Endothelial cell of umbilical vein (primary cell): ENCODE results near the gene VPS13A. TPM values are rescaled to one million over a fixed set of nuclear protein-coding genes. Genes with fewer than 3 reads are reported as not detected.

Source experiments
- BruUV-seq: library from RNA; stranded (reverse); fragments of 400-500 nt; replicated peaks from 2 replicates; lab custom pipeline; 2021; lab: Mats Ljungman, UMichigan
- CTCF ChIA-PET: fragments of 300-600, 350-600 bp; sonication (Branson Sonifier 250); formaldehyde crosslinking; loops from one replicate; lab custom pipeline; 2021; ENCODE audit warnings: antibody characterized with exemption, inconsistent platforms; lab: Charles Lee
- POLR2A ChIA-PET: fragments of 300-600, 350-600 bp; sonication (Branson Sonifier 250); formaldehyde crosslinking; loops from one replicate; lab custom pipeline; 2021; ENCODE audit warnings: antibody characterized with exemption, inconsistent platforms; lab: Charles Lee
- DNase-seq: peaks from one replicate; pipeline ENCODE4 v3.0.0-alpha.2; 2011; ENCODE audit warnings: low read depth, low spot score
- FAIRE-seq: peaks from 2 replicates; lab custom pipeline; 2011; peaks lifted over from hg19 to GRCh38; lab: Jason Lieb, UNC
- H2AFZ ChIP-seq: 2 replicates; pipeline ENCODE4 v1.6.0; 2012; ENCODE audit warnings: low read depth, low read length, control low read depth, inconsistent platforms
- H3K27ac ChIP-seq: 2 replicates; pipeline ENCODE4 v1.5.1; 2011; ENCODE audit warnings: low read depth, mild to moderate bottlenecking, control low read depth, low read length, moderate library complexity; ENCODE audit not compliant: insufficient read depth
- H3K27me3 ChIP-seq, 2 experiments: 2 replicates each; pipeline versions ENCODE4 v1.6.0 to v1.6.1; 2011; ENCODE audit warnings: low read length in 2 of 2, mixed read lengths in 1 of 2; ENCODE audit not compliant: control insufficient read depth in 2 of 2, insufficient read depth in 2 of 2
- H3K36me3 ChIP-seq, 2 experiments: 2 replicates in 1 of 2; 3 replicates in 1 of 2; pipeline ENCODE4 v1.5.1; 2011; ENCODE audit warnings: low read length in 2 of 2, mild to moderate bottlenecking in 1 of 2, moderate library complexity in 1 of 2; ENCODE audit not compliant: control insufficient read depth in 2 of 2, insufficient read depth in 2 of 2; ENCODE audit errors: extremely low read depth in 1 of 2
- H3K4me1 ChIP-seq: 3 replicates; pipeline ENCODE4 v1.5.1; 2011; ENCODE audit warnings: mild to moderate bottlenecking, low read length; ENCODE audit not compliant: control insufficient read depth, insufficient read depth; ENCODE audit errors: extremely low read depth
- H3K4me2 ChIP-seq: 2 replicates; pipeline ENCODE4 v1.6.1; 2011; ENCODE audit warnings: low read length, control low read depth, mixed read lengths; ENCODE audit not compliant: insufficient read depth
- H3K4me3 ChIP-seq, 3 experiments: fragments of 200-600 bp in 1 of 3; sonication (generic), shearing (Covaris generic) in 1 of 3; replicated peaks in 1 of 3; 2 replicates each; pipeline ENCODE4 v1.5.1; 2011 to 2016; ENCODE audit warnings: control low read depth in 3 of 3, low read length in 3 of 3, mild to moderate bottlenecking in 2 of 3, inconsistent platforms in 1 of 3, low read depth in 1 of 3, moderate library complexity in 1 of 3; ENCODE audit not compliant: insufficient read depth in 1 of 3
- H3K79me2 ChIP-seq: 2 replicates; pipeline ENCODE4 v1.6.0; 2012; ENCODE audit warnings: low read length, inconsistent platforms; ENCODE audit not compliant: control insufficient read depth, insufficient read depth
- H3K9ac ChIP-seq: replicated peaks from 2 replicates; pipeline ENCODE3; 2011; ENCODE audit warnings: low read length, control low read depth; ENCODE audit not compliant: insufficient read depth; ENCODE audit errors: extremely low read depth
- H3K9me1 ChIP-seq: replicated peaks from 3 replicates; pipeline ENCODE4 v1.6.0; 2011; ENCODE audit warnings: mild to moderate bottlenecking, low read length; ENCODE audit not compliant: control insufficient read depth, insufficient read depth; ENCODE audit errors: extremely low read depth
- H3K9me3 ChIP-seq: replicated peaks from 2 replicates; pipeline ENCODE4 v1.5.1; 2012; ENCODE audit warnings: low read length, inconsistent platforms; ENCODE audit not compliant: control insufficient read depth, insufficient read depth
- H4K20me1 ChIP-seq: replicated peaks from 2 replicates; pipeline ENCODE3; 2011; ENCODE audit warnings: mild to moderate bottlenecking, low read length; ENCODE audit not compliant: control insufficient read depth, insufficient read depth; ENCODE audit errors: extremely low read depth
- EZH2 ChIP-seq: IDR thresholded peaks from 2 replicates; pipeline ENCODE4 v1.6.1; 2012; ENCODE audit warnings: borderline replicate concordance, low read depth, mild to moderate bottlenecking, moderate library complexity, low read length, inconsistent platforms; ENCODE audit not compliant: severe bottlenecking
- FOS ChIP-seq: IDR thresholded peaks from 2 replicates; pipeline ENCODE4 v1.6.1; 2011; ENCODE audit warnings: mild to moderate bottlenecking, low read length, moderate library complexity, borderline replicate concordance; ENCODE audit not compliant: insufficient read depth
- GATA2 ChIP-seq: IDR thresholded peaks from 2 replicates; pipeline ENCODE4 v1.7.0; 2011; ENCODE audit warnings: low read depth, mild to moderate bottlenecking, moderate library complexity, mixed read lengths, low read length; ENCODE audit not compliant: insufficient read length, insufficient read depth
- JUN ChIP-seq: IDR thresholded peaks from 2 replicates; pipeline ENCODE4 v1.6.1; 2011; ENCODE audit warnings: borderline replicate concordance, low read depth; ENCODE audit not compliant: insufficient read length, insufficient read depth
- MYC ChIP-seq: IDR thresholded peaks from one replicate; pipeline ENCODE4 v1.6.1; 2011; ENCODE audit warnings: mild to moderate bottlenecking, low read depth, low read length
- POLR2A ChIP-seq: IDR thresholded peaks from 2 replicates; pipeline ENCODE4 v1.6.1; 2012; ENCODE audit warnings: low read depth, mild to moderate bottlenecking, control low read depth, low read length
- POLR2AphosphoS5 ChIP-seq: IDR thresholded peaks from 2 replicates; pipeline ENCODE4 v1.6.1; 2012; ENCODE audit warnings: low read depth, mild to moderate bottlenecking, control low read depth, low read length, moderate library complexity; ENCODE audit not compliant: insufficient read depth
- dilution Hi-C: fragments of 300-500 bp; cut with MboI; formaldehyde crosslinking; loops from one replicate; pipeline ENCODE4 v1.15.0; 2019; ENCODE audit warnings: low sequenced_read_pairs; ENCODE audit not compliant: extremely low pct_ligation_motif_present
- intact Hi-C: fragments of 100-400 bp; cut with micrococcal nuclease; formaldehyde crosslinking; loops from one replicate; pipeline ENCODE4 v1.10.0; 2022
- polyA plus RNA-seq, 4 experiments: library from polyadenylated mRNA; depleted of rRNA in 3 of 4; stranded (reverse) in 3 of 4; unstranded in 1 of 4; fragments of >200 nt; gene quantifications; 2 replicates each; pipeline versions ENCODE4 v1.2.1 to v1.2.3, GENCODE V29; 2011 to 2012; ENCODE audit warnings: missing spikeins in 1 of 4
- total RNA-seq: library from RNA; stranded (reverse); gene quantifications from 2 replicates; pipeline ENCODE4 v1.2.3, GENCODE V29; 2021
- TF ChIP-seq, protein P1 (sequence below), 2 donors: IDR thresholded peaks; 1 replicate in 1 of 2; 2 replicates in 1 of 2; pipeline ENCODE4 v1.5.1; 2011; ENCODE audit warnings: low read length in 2 of 2, mild to moderate bottlenecking in 2 of 2, moderate library complexity in 2 of 2, control low read depth in 1 of 2, inconsistent platforms in 1 of 2, low read depth in 1 of 2; ENCODE audit not compliant: insufficient read depth in 1 of 2; ENCODE audit errors: extremely low read depth in 1 of 2
- TF ChIP-seq, protein P2 (sequence below): IDR thresholded peaks from 2 replicates; pipeline ENCODE4 v1.6.1; 2011; ENCODE audit not compliant: insufficient read depth, insufficient read length

The VPS13A gene
- total and polyA plus RNA-seq, 2 donors (not counting 3 experiments of a cell fraction or from before 2014, with no cell fraction given), result 4.7 to 33.3 TPM

DNA sequence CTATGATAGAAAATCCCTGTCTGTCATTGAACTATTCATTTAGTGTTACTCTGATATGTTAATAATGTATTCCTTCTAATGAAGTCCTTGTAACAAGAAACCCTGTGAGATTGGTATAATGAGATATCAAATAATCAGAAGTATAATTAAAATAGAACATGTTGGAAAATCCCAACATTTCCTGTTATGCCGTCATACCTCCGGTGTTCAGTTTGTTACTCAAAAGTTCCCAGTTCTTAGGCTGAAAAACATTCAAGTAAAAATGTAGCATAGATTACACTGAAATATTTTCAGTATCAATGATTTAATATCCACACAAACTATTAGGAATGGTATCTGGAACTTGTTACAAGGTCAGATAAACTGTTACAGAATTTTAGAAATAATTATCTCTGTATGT lies 243.3 kb downstream of the VPS13A start:
- peak overlapping the region; percentile 91 for H3K27ac ChIP-seq
- FAIRE-seq, result peak; percentile 26
- CTCF ChIA-PET, result no interaction called here

GRCh38 chr9:77421506-77422265 lies 244.4 kb downstream of the VPS13A start:
- H3K9me3 ChIP-seq, result no peaks in the 10 kb centered on the region
- dilution Hi-C loops (no loop called here), intact Hi-C loops (loop anchor here (5.0 kb wide), 2 partner anchors 244 to 286 kb away; partner anchors contain the start of gene VPS13A)
- BruUV-seq, result TSS peak; percentile 50
- no peak overlapping the region for H2AFZ ChIP-seq
- FAIRE-seq (peak; percentile 76), DNase-seq (peak; percentile 81)
- H3K4me1 ChIP-seq, result peaks cover 59% of the 10 kb centered on the region
- peak overlapping the region; percentile 60 for H3K9ac ChIP-seq
- no peak overlapping the region for H3K4me3 ChIP-seq
- no peaks in the 10 kb centered on the region for H4K20me1 ChIP-seq
- no peaks in the 10 kb centered on the region for H3K27me3 ChIP-seq
- peaks cover 0 to 2% of the 10 kb centered on the region in 2 experiments for H3K36me3 ChIP-seq
- CTCF ChIA-PET, result interaction anchor here (4.8 kb wide), 1 partner anchor 12 kb away, joined by 36 read pairs; no protein-coding TSS in a partner anchor
- POLR2A ChIA-PET, result no interaction called here
- peak overlapping the region; percentile 91 for H3K27ac ChIP-seq
- no peaks in the 10 kb centered on the region for H3K9me1 ChIP-seq
- H3K79me2 ChIP-seq, result no peaks in the 10 kb centered on the region
- peak; percentile 53 for TF ChIP-seq JUN
- TF ChIP-seq MYC, result no peak
- no peak for TF ChIP-seq EZH2
- TF ChIP-seq POLR2AphosphoS5, result no peak
- no peak for TF ChIP-seq POLR2A
- peak; percentile 64 for TF ChIP-seq FOS
- TF ChIP-seq GATA2, result no peak
- TF ChIP-seq, protein P1, sequence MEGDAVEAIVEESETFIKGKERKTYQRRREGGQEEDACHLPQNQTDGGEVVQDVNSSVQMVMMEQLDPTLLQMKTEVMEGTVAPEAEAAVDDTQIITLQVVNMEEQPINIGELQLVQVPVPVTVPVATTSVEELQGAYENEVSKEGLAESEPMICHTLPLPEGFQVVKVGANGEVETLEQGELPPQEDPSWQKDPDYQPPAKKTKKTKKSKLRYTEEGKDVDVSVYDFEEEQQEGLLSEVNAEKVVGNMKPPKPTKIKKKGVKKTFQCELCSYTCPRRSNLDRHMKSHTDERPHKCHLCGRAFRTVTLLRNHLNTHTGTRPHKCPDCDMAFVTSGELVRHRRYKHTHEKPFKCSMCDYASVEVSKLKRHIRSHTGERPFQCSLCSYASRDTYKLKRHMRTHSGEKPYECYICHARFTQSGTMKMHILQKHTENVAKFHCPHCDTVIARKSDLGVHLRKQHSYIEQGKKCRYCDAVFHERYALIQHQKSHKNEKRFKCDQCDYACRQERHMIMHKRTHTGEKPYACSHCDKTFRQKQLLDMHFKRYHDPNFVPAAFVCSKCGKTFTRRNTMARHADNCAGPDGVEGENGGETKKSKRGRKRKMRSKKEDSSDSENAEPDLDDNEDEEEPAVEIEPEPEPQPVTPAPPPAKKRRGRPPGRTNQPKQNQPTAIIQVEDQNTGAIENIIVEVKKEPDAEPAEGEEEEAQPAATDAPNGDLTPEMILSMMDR (IDR thresholded peaks at IDR 0.05; ENCODE audit: extremely low read depth in 1 of 2, insufficient read depth in 1 of 2, low read depth in 1 of 2, low read length in 2 of 2), result no peak
- TF ChIP-seq, protein P2, sequence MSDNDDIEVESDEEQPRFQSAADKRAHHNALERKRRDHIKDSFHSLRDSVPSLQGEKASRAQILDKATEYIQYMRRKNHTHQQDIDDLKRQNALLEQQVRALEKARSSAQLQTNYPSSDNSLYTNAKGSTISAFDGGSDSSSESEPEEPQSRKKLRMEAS, result no peak
- H3K4me2 ChIP-seq, result peak overlapping the region; percentile 83

More for the DNA sequence above, 243.3 kb downstream of the VPS13A start:
- H3K36me3 ChIP-seq, result peaks cover 0 to 2% of the 10 kb centered on the region in 2 experiments
- peaks cover 60% of the 10 kb centered on the region for H3K4me1 ChIP-seq
- H3K9ac ChIP-seq, result peak overlapping the region; percentile 60
- H3K9me3 ChIP-seq, result no peaks in the 10 kb centered on the region
- intact Hi-C loops (loop anchor here (5.0 kb wide), 2 partner anchors 243 to 287 kb away; partner anchors contain the start of gene VPS13A), dilution Hi-C loops (no loop called here)
- H3K4me3 ChIP-seq, result peak overlapping the region in 1 of 3 experiments; percentile 18
- no peaks in the 10 kb centered on the region for H3K9me1 ChIP-seq
- peak overlapping the region; percentile 83 for H3K4me2 ChIP-seq
- H3K27me3 ChIP-seq, result no peaks in the 10 kb centered on the region
- H3K79me2 ChIP-seq, result no peaks in the 10 kb centered on the region
- DNase-seq, result peak; percentile 85
- POLR2A ChIA-PET, result no interaction called here
- H2AFZ ChIP-seq, result no peak overlapping the region
- TF ChIP-seq JUN (peak; percentile 10), FOS (peak; percentile 34), POLR2AphosphoS5 (no peak)
- no TSS peak for BruUV-seq
- no peaks in the 10 kb centered on the region for H4K20me1 ChIP-seq
